ENCODE results near the gene LIPC.

GRCh38 chr15:58536414-58536813 lies 104.6 kb downstream of the LIPC start:
- TF ChIP-seq CTCF (IDR thresholded peaks at IDR 0.05 in 4 of 5, conservative IDR thresholded peaks at IDR 0.05 in 1 of 5) (no peak), POLR2A (IDR thresholded peaks at IDR 0.05) (no peak)
